ENCODE data around the gene SEL1L. TPM values are rescaled to one million over a fixed set of nuclear protein-coding genes. Genes with fewer than 3 reads are reported as not detected.

The SEL1L gene
- total RNA-seq, 2 experiments from 2014 or later, result 53.5 to 56.5 TPM

- Mint-ChIP-seq H3K9me3 (peaks cover 2% of the 10 kb centered on the region), H3K4me1 (no peaks in the 10 kb centered on the region), H3K36me3 (no peaks in the 10 kb centered on the region), H3K4me3 (no peak overlapping the region), H3K27ac (no peak overlapping the region), H3K27me3 (peaks cover 7% of the 10 kb centered on the region)
- POLR2A ChIA-PET, result no interaction called here
- DNase-seq, result no peak
- no peak for ATAC-seq (ENCODE audit: low read depth)
Observed at GRCh38 chr14:81423504-81423903, 110.1 kb downstream of the SEL1L start.

Other genes starting within 250 kb of the SEL1L start
- gene STON2, start 133.5 kb downstream of the SEL1L start, total RNA-seq, result not detected